Stomach (tissue), 9 donors: ENCODE results near the gene FAM3B. TPM values are rescaled to one million over a fixed set of nuclear protein-coding genes. Genes with fewer than 3 reads are reported as not detected.
A peak's percentile ranks its signal among the peaks of the same experiment; 100 is the strongest.

Experiments
- DNase-seq, 2 donors: peaks; one replicate each; pipeline versions ENCODE4 v3.0.0 to v3.0.0-alpha.2; 2013 to 2019
- H3K27ac ChIP-seq, 5 donors: fragments of 200-600 bp in 4 of 5; sonication (generic) in 4 of 5; one replicate each; pipeline ENCODE4 v1.5.1; 2013 to 2019; ENCODE audit warnings: mild to moderate bottlenecking in 1 of 5, moderate library complexity in 1 of 5
- H3K27me3 ChIP-seq, 3 donors: fragments of 200-600 bp; sonication (generic); one replicate each; pipeline ENCODE4 v1.5.1; 2017 to 2019; ENCODE audit warnings: mixed run types in 1 of 3
- H3K36me3 ChIP-seq, 4 donors: fragments of 200-600 bp; sonication (generic); 1 replicate in 3 of 4; 2 replicates in 1 of 4; pipeline ENCODE4 v1.5.1; 2016 to 2019
- H3K4me1 ChIP-seq, 4 donors: fragments of 200-600 bp; sonication (generic); one replicate each; pipeline ENCODE4 v1.5.1; 2016 to 2019
- H3K4me3 ChIP-seq, 4 donors: fragments of 200-600 bp; sonication (generic) in 3 of 4; one replicate each; pipeline ENCODE4 v1.5.1; 2016 to 2019; ENCODE audit warnings: mild to moderate bottlenecking in 1 of 4
- H3K9me3 ChIP-seq, 4 donors: fragments of 200-600 bp; sonication (generic); one replicate each; pipeline ENCODE4 v1.5.1; 2016 to 2019
- CTCF ChIP-seq, 7 experiments: fragments of 450-650 bp in 4 of 7; fragments of 200-600 bp in 3 of 7; sonication (generic) in 3 of 7; IDR thresholded peaks; one replicate each; pipeline ENCODE4 v1.5.1; 2016 to 2019; ENCODE audit warnings: antibody characterized with exemption in 7 of 7, control low read depth in 2 of 7, mild to moderate bottlenecking in 1 of 7
- EP300 ChIP-seq: sonication (generic); formaldehyde crosslinking; IDR thresholded peaks from one replicate; pipeline ENCODE4 v1.6.1; 2017; ENCODE audit warnings: antibody characterized with exemption
- POLR2A ChIP-seq, 4 donors: fragments of 450-650 bp; IDR thresholded peaks; one replicate each; pipeline ENCODE4 v1.6.1; 2016; ENCODE audit warnings: antibody characterized with exemption in 4 of 4, control low read depth in 2 of 4, mild to moderate bottlenecking in 1 of 4, moderate library complexity in 1 of 4
- POLR2AphosphoS5 ChIP-seq, 3 donors: sonication (generic); formaldehyde crosslinking; IDR thresholded peaks; one replicate each; pipeline ENCODE4 v1.6.1; 2016; ENCODE audit warnings: antibody characterized with exemption in 3 of 3
- WGBS, 5 donors: extraction: QIAGEN DNeasy Blood & Tissue Kit in 3 of 5; methylation state at CpG; one replicate each; pipeline versions ENCODE4 v1.1.5 to v1.1.7; 2013 to 2018; 5-methylcytosine and 5-hydroxymethylcytosine counted together
- intact Hi-C: fragments of 100-400 bp; cut with DNase I; formaldehyde crosslinking; loops from one replicate; pipeline ENCODE4 v1.15.1; 2023; ENCODE audit warnings: low total_unique reads
- polyA plus RNA-seq, 3 donors: library from polyadenylated mRNA; stranded (reverse); fragments of 200-250 nt; gene quantifications; one replicate each; pipeline ENCODE4 v1.2.3, GENCODE V29; 2013
- total RNA-seq, 5 donors: library from RNA; depleted of rRNA; stranded (reverse); fragments of >200 nt; gene quantifications; one replicate each; pipeline versions ENCODE4 v1.1.0 to v1.2.3, GENCODE V29; 2014 to 2016
- donor health status: healthy with polysubstance abuse.
- donor health status: Bipolar disorder and iron deficiency.
- donor health status: healthy.

Gene FAM3B
- total and polyA plus RNA-seq, 8 donors = 12.3 to 103 (median 89.0) TPM; not detected in 1

DNA sequence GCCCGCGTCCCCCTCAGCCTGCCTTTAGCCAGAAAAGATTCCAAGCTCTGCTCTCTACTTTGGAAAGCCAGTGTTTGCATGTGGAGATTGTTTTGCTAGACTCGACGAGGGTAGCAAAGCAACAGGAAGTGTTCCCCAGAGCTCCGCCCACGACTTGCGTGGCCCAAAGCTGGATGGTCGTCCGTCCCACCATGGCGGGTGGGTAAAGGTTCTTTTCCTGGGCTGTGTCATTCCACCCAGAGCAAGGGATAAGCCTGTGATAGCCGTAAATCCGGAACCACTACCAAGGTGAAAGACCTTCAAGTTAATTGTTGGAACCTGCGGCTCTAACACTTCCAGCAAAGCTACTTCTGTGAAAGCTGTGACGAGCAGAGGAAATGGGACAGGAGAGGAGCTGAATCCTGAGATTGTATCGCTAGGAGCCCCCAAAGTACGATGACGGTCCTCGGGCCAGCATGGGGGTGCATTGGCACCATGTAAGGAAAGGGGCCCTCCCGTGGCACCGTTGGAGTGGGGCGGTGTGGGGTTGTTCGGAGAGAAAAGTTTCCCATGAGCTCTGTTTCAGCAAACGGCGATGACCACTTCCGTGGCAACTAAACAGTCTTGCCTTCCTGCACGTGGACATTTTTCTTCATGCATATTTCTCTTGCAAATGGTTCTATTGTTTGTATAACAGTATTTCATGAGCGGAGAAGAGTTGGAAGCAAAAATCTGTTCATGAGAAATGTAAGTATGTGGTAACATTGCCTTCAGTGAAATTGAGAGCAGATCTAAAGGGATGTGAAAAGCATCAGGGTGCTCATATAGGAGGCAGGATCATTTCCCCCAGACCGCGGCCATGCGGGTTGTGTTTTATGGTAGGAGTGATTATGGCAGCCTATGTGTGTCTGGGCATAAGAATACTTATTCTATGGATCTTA lies 53.6 kb downstream of the FAM3B start:
- peak overlapping the region; percentile 27 to 41 (median 38) for H3K4me3 ChIP-seq
- H3K27ac ChIP-seq = peak overlapping the region in 4 of 5 donors; percentile 45 to 75 (median 60)
- peaks cover 15 to 56% (median 28%) of the 10 kb centered on the region in 4 donors for H3K4me1 ChIP-seq
- WGBS, 5 donors = 68 to 88% (median 72%) methylated on average over 27 to 30 of the region's 30 CpGs
- H3K27me3 ChIP-seq = no peaks in the 10 kb centered on the region
- H3K9me3 ChIP-seq = no peaks in the 10 kb centered on the region
- intact Hi-C loops = loop anchor here (10.0 kb wide), 1 partner anchor 85 kb away; no protein-coding TSS in a partner anchor
- DNase-seq = peak in 1 of 2 donors; percentile 25
- peaks cover 0 to 6% (median 0%) of the 10 kb centered on the region in 4 donors for H3K36me3 ChIP-seq
- TF ChIP-seq EP300 (no peak), CTCF (IDR thresholded peaks at IDR 0.05) (no peak), POLR2A (IDR thresholded peaks at IDR 0.05) (no peak), POLR2AphosphoS5 (IDR thresholded peaks at IDR 0.05) (no peak)

DNA sequence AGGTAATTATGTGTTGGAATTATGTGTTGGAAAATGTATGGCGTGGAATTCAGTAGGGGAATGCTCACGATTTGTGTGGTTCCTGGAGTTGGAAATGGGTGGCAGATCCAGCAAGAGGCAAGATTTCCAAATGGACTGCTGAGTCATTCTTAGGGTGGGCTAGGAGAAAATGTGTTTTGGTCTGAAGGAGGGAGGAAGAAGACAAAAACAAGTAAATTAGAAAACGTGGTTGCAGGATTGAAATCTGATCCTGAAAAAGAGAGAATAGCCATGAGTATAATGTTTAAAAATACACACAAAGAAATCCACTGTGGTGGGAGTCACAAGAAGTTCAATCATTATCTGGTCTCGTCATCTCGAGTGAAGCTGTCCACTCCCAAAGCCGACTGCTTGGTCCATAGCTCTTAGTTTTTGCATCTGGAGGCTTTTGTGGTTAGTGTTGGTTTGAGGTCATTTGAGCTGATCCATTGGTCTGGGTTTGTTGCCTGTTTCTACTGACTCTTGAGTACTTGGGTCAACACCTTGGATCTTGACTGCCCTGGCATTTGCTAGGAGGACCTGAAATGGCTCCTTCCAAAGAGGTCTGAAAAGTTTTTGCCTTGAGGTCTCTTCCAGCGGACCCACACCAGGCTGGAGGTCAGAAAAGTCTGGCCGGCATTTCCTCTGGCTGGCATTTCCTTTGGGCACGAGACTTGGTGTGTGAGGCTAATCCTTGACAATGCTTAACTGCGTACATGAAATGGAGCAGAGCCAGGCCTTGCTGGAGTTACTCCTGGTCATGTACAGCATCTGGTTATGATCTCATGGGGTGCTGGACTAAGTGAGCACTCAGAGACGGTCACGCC lies 54.5 kb downstream of the FAM3B start:
- H3K27ac ChIP-seq = no peak overlapping the region
- TF ChIP-seq EP300 = no peak
- no peak for TF ChIP-seq POLR2AphosphoS5 (IDR thresholded peaks at IDR 0.05)
- no peak for TF ChIP-seq CTCF (IDR thresholded peaks at IDR 0.05)
- TF ChIP-seq POLR2A (IDR thresholded peaks at IDR 0.05) = no peak
- WGBS, 5 donors = 76 to 84% (median 83%) methylated on average over 12 of the region's 12 CpGs

GRCh38 chr21:41371685-41372030 lies 55.1 kb downstream of the FAM3B start:
- DNase-seq = no peak
- TF ChIP-seq POLR2AphosphoS5 (IDR thresholded peaks at IDR 0.05) (no peak), POLR2A (IDR thresholded peaks at IDR 0.05) (no peak), CTCF (IDR thresholded peaks at IDR 0.05) (no peak), EP300 (no peak)
- Histone ChIP-seq H3K36me3 (peaks cover 0 to 7% (median 0%) of the 10 kb centered on the region in 4 donors), H3K9me3 (no peaks in the 10 kb centered on the region), H3K27me3 (no peaks in the 10 kb centered on the region), H3K4me3 (no peak overlapping the region), H3K4me1 (peaks cover 11 to 42% (median 25%) of the 10 kb centered on the region in 4 donors), H3K27ac (no peak overlapping the region)
- intact Hi-C loops = no loop called here
- WGBS, 5 donors = 84 to 89% (median 85%) methylated on average over 7 of the region's 7 CpGs

More for the DNA sequence above, 54.5 kb downstream of the FAM3B start:
- H3K9me3 ChIP-seq = no peaks in the 10 kb centered on the region
- peaks cover 15 to 48% (median 28%) of the 10 kb centered on the region in 4 donors for H3K4me1 ChIP-seq
- H3K4me3 ChIP-seq = peak overlapping the region in 1 of 4 donors; percentile 39
- no peaks in the 10 kb centered on the region for H3K27me3 ChIP-seq
- H3K36me3 ChIP-seq = peaks cover 0 to 6% (median 0%) of the 10 kb centered on the region in 4 donors
- no peak for DNase-seq
- intact Hi-C loops = no loop called here

GRCh38 chr21:41373253-41373652 lies 56.7 kb downstream of the FAM3B start:
- no peaks in the 10 kb centered on the region for H3K27me3 ChIP-seq
- intact Hi-C loops = no loop called here
- TF ChIP-seq POLR2A (IDR thresholded peaks at IDR 0.05) (no peak), CTCF (IDR thresholded peaks at IDR 0.05) (no peak), EP300 (no peak), POLR2AphosphoS5 (IDR thresholded peaks at IDR 0.05) (no peak)
- DNase-seq = no peak
- WGBS, 5 donors = 63 to 82% (median 69%) methylated on average over 3 to 4 of the region's 4 CpGs
- no peak overlapping the region for H3K4me3 ChIP-seq
- peaks cover 0 to 17% (median 16%) of the 10 kb centered on the region in 4 donors for H3K36me3 ChIP-seq
- no peak overlapping the region for H3K27ac ChIP-seq
- H3K4me1 ChIP-seq = peaks cover 11 to 26% (median 13%) of the 10 kb centered on the region in 4 donors
- no peaks in the 10 kb centered on the region for H3K9me3 ChIP-seq
